UCSD-AML1 (cell line): ENCODE results near the gene ETV4.

Source experiments
- DNase-seq: peaks from one replicate; lab custom pipeline; 2025; ENCODE audit not compliant: unreplicated experiment; lab: John Stamatoyannopoulos, UW

The ETV4 gene

GRCh38 chr17:43546319-43547188 is at the start of gene ETV4:
ETV4 (minus strand) TSS chr17:43546340; CDS start chr17:43545617, 723 bp downstream.
- DNase-seq = peak; percentile 92

- no peak for DNase-seq
Observed at GRCh38 chr17:43595466-43595865, 49.3 kb upstream of the ETV4 start.

GRCh38 chr17:43591779-43592562 is 45.8 kb upstream of the ETV4 start:
- no peak for DNase-seq

- no peak for DNase-seq
Observed at GRCh38 chr17:43591001-43591400, 44.9 kb upstream of the ETV4 start.

- no peak for DNase-seq
Observed at GRCh38 chr17:43588664-43589435, 42.7 kb upstream of the ETV4 start.

GRCh38 chr17:43588121-43588520 is 42.0 kb upstream of the ETV4 start:
- no peak for DNase-seq

- DNase-seq = no peak
Observed at GRCh38 chr17:43587647-43588046, 41.5 kb upstream of the ETV4 start.

- DNase-seq = no peak
Observed at GRCh38 chr17:43584666-43585102, 38.5 kb upstream of the ETV4 start.

GRCh38 chr17:43583332-43583731 is 37.2 kb upstream of the ETV4 start:
- no peak for DNase-seq

GRCh38 chr17:43581613-43582012 is 35.5 kb upstream of the ETV4 start:
- DNase-seq = no peak

- no peak for DNase-seq
Observed at GRCh38 chr17:43581130-43581529, 35.0 kb upstream of the ETV4 start.

GRCh38 chr17:43579566-43580140 is 33.5 kb upstream of the ETV4 start:
- no peak for DNase-seq

GRCh38 chr17:43578699-43579565 is 32.8 kb upstream of the ETV4 start:
- peak; percentile 59 for DNase-seq

GRCh38 chr17:43578404-43578698 is 32.2 kb upstream of the ETV4 start:
- no peak for DNase-seq

- no peak for DNase-seq
Observed at GRCh38 chr17:43577664-43578403, 31.7 kb upstream of the ETV4 start.

- DNase-seq = peak; percentile 69
Observed at GRCh38 chr17:43576563-43577229, 30.6 kb upstream of the ETV4 start.

- DNase-seq = no peak
Observed at GRCh38 chr17:43574896-43575525, 28.9 kb upstream of the ETV4 start.

- DNase-seq = no peak
Observed at GRCh38 chr17:43574348-43574747, 28.2 kb upstream of the ETV4 start.
